C4-2B (cell line): ENCODE measurements around the gene DCAF6.

Experiments used
- CTCF ChIP-seq: fragments of 450-650 bp; conservative IDR thresholded peaks from 2 replicates; pipeline ENCODE4 v1.5.1; 2017; ENCODE audit warnings: mild to moderate bottlenecking
- ZFX ChIP-seq: fragments of 450-650 bp; IDR thresholded peaks from 2 replicates; pipeline ENCODE4 v1.6.1; 2017

DNA sequence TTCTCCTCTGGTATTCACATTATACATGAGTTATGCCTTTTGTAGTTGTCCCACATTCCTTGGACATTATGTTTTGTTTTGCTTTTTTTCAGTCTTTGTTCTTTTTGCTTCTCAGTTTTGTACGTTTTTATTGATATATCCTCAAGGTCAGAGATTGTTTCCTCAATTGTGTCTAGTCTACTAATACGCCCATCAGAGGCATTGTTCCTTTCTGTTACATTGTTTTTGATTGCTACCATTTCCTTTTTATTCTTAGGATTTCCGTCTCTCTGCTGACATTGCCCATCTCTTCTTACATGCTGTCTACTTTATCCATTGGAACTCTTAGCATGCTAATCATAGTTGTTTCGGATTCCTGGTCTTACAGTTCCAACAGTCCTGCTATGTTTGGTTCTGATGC is 28.2 kb downstream of the DCAF6 start:
- TF ChIP-seq CTCF (no peak), ZFX (no peak)
